GM23338 (cell line): Measurements from ENCODE around the gene RNF114. TPM values are rescaled to one million over a fixed set of nuclear protein-coding genes. Genes with fewer than 3 reads are reported as not detected.

Experiments used
- ATAC-seq: fragments of 200-7000 bp; cut with Tn5 transposase; 3 replicates; pipeline ENCODE4 v1.9.1; 2020
- DNase-seq: peaks from one replicate; pipeline ENCODE4 v3.0.0-alpha.2; 2015; ENCODE audit warnings: low spot score
- H2AFZ ChIP-seq: fragments of 200-600 bp; sonication (generic); 2 replicates; pipeline ENCODE4 v1.8.0; 2016; ENCODE audit warnings: antibody characterized with exemption, mild to moderate bottlenecking, moderate library complexity
- H3F3A ChIP-seq: fragments of 200-600 bp; sonication (generic); replicated peaks from 2 replicates; pipeline ENCODE4 v1.8.0; 2017; ENCODE audit warnings: antibody characterized with exemption, mixed run types, low read depth
- H3K27ac ChIP-seq: fragments of 200-600 bp; sonication (generic); 2 replicates; pipeline ENCODE4 v1.6.1; 2016; ENCODE audit warnings: low read depth
- H3K27me3 ChIP-seq: fragments of 200-600 bp; sonication (generic); 2 replicates; pipeline ENCODE4 v1.8.0; 2016; ENCODE audit warnings: mild to moderate bottlenecking, mixed run types, moderate library complexity; ENCODE audit not compliant: insufficient read depth
- H3K36me3 ChIP-seq: fragments of 200-600 bp; sonication (generic); 2 replicates; pipeline ENCODE4 v1.8.0; 2016; ENCODE audit warnings: mild to moderate bottlenecking; ENCODE audit not compliant: insufficient read depth
- H3K4me1 ChIP-seq: fragments of 200-600 bp; sonication (generic); 2 replicates; pipeline ENCODE4 v1.8.0; 2016; ENCODE audit warnings: mild to moderate bottlenecking, moderate library complexity; ENCODE audit not compliant: insufficient read depth
- H3K4me2 ChIP-seq: fragments of 200-600 bp; sonication (generic); 2 replicates; pipeline ENCODE4 v1.7.1; 2017; ENCODE audit warnings: mixed run types
- H3K4me3 ChIP-seq: fragments of 200-600 bp; sonication (generic); 2 replicates; pipeline ENCODE4 v1.6.1; 2016; ENCODE audit warnings: mixed run types
- H3K79me2 ChIP-seq: fragments of 200-600 bp; sonication (generic); replicated peaks from 2 replicates; pipeline ENCODE4 v1.8.0; 2017; ENCODE audit warnings: mild to moderate bottlenecking; ENCODE audit not compliant: insufficient read depth
- H3K9me2 ChIP-seq: fragments of 200-600 bp; sonication (generic); 2 replicates; pipeline ENCODE4 v1.8.0; 2017; ENCODE audit not compliant: insufficient read depth
- H4K20me1 ChIP-seq: fragments of 200-600 bp; sonication (generic); replicated peaks from 2 replicates; pipeline ENCODE4 v1.8.0; 2017; ENCODE audit warnings: mild to moderate bottlenecking; ENCODE audit not compliant: insufficient read depth
- H3K27ac Mint-ChIP-seq: 2 replicates; pipeline ENCODE4 v1.8.0; 2020; ENCODE audit warnings: inconsistent platforms, mild to moderate bottlenecking, moderate library complexity, mixed read lengths
- H3K27me3 Mint-ChIP-seq: 3 replicates; pipeline ENCODE4 v1.8.0; 2022; ENCODE audit warnings: low read depth, mild to moderate bottlenecking, moderate library complexity, mixed read lengths, inconsistent platforms; ENCODE audit not compliant: insufficient read depth, poor library complexity
- H3K36me3 Mint-ChIP-seq: 3 replicates; pipeline ENCODE4 v1.8.0; 2021; ENCODE audit warnings: low read depth, mild to moderate bottlenecking, inconsistent platforms, moderate library complexity, mixed read lengths
- H3K4me1 Mint-ChIP-seq: 3 replicates; pipeline ENCODE4 v1.8.0; 2020; ENCODE audit warnings: mild to moderate bottlenecking, inconsistent platforms, mixed read lengths
- H3K4me3 Mint-ChIP-seq: 3 replicates; pipeline ENCODE4 v1.8.0; 2021; ENCODE audit warnings: moderate library complexity, mild to moderate bottlenecking, inconsistent platforms, mixed read lengths
- H3K9me3 Mint-ChIP-seq: 3 replicates; pipeline ENCODE4 v1.8.0; 2020; ENCODE audit warnings: moderate library complexity, mild to moderate bottlenecking, inconsistent platforms, mixed read lengths
- EZH2phosphoT487 ChIP-seq: fragments of 200-600 bp; sonication (generic); IDR thresholded peaks from one replicate; pipeline ENCODE4 v1.8.1; 2018; ENCODE audit warnings: antibody characterized with exemption; ENCODE audit not compliant: unreplicated experiment
- JUNB ChIP-seq: IDR thresholded peaks from one replicate; pipeline ENCODE4 v1.6.1; 2016; ENCODE audit warnings: antibody characterized with exemption; ENCODE audit not compliant: unreplicated experiment
- POLR2AphosphoS5 ChIP-seq: IDR thresholded peaks from 2 replicates; pipeline ENCODE4 v1.6.1; 2016; ENCODE audit warnings: antibody characterized with exemption, low read depth
- polyA plus RNA-seq: library from polyadenylated mRNA; unstranded; fragments of >200 nt; fragmentation: Nextera tagmentation; extraction: Ambion mirVana; gene quantifications from 2 replicates; pipeline ENCODE4 v1.2.1, GENCODE V29; 2016
- total RNA-seq: library from RNA; depleted of rRNA; stranded (reverse); fragments of >200 nt; shearing (Covaris generic); gene quantifications from 2 replicates; pipeline ENCODE4 v1.2.3, GENCODE V29; 2014
- TF ChIP-seq, protein P1 (sequence below), 2 experiments: fragments of 200-600 bp in 1 of 2; sonication (generic) in 1 of 2; conservative IDR thresholded peaks; 2 replicates each; pipeline versions ENCODE4 v1.5.1 to v1.6.1; 2016 to 2017; ENCODE audit warnings: antibody characterized with exemption in 2 of 2, low read depth in 2 of 2, mild to moderate bottlenecking in 2 of 2, moderate library complexity in 1 of 2
- TF ChIP-seq, protein P2 (sequence below): IDR thresholded peaks from one replicate; pipeline ENCODE4 v1.6.1; 2018; ENCODE audit warnings: antibody characterized with exemption; ENCODE audit not compliant: unreplicated experiment
- TF ChIP-seq, protein P3 (sequence below): IDR thresholded peaks from 2 replicates; pipeline ENCODE4 v1.6.1; 2016; ENCODE audit warnings: antibody characterized with exemption
- TF ChIP-seq, protein P4 (sequence below): fragments of 250-450 bp; sonication (Bioruptor Pico); IDR thresholded peaks from 2 replicates; pipeline ENCODE4 v1.5.0; 2020; ENCODE audit warnings: mild to moderate bottlenecking, moderate library complexity

RNF114 gene
- total and polyA plus RNA-seq, 2 experiments from 2014 or later, result 155 to 279 TPM

DNA sequence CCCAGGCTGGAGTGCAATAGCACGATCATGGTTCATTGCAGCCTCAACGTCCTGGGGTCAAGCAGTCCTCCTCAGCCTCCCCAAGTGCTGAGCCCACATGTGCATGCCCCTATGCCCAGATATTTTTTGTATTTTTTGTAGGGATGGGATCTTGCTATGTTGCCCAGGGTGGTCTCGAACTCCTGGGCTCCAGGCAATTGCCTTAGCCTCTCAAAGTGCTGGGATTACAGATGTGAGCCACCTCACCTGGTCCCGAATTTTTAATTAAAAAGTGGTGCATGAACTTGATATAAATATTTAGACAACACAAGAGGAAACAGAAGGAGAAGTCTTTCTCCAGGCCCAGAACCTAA, 7.1 kb upstream of the RNF114 start (continued):
- TF ChIP-seq, protein P1, sequence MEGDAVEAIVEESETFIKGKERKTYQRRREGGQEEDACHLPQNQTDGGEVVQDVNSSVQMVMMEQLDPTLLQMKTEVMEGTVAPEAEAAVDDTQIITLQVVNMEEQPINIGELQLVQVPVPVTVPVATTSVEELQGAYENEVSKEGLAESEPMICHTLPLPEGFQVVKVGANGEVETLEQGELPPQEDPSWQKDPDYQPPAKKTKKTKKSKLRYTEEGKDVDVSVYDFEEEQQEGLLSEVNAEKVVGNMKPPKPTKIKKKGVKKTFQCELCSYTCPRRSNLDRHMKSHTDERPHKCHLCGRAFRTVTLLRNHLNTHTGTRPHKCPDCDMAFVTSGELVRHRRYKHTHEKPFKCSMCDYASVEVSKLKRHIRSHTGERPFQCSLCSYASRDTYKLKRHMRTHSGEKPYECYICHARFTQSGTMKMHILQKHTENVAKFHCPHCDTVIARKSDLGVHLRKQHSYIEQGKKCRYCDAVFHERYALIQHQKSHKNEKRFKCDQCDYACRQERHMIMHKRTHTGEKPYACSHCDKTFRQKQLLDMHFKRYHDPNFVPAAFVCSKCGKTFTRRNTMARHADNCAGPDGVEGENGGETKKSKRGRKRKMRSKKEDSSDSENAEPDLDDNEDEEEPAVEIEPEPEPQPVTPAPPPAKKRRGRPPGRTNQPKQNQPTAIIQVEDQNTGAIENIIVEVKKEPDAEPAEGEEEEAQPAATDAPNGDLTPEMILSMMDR (conservative IDR thresholded peaks at IDR 0.05; ENCODE audit: low read depth in 2 of 2), result no peak
- TF ChIP-seq EZH2phosphoT487 (no peak), POLR2AphosphoS5 (no peak)
- TF ChIP-seq, protein P2, sequence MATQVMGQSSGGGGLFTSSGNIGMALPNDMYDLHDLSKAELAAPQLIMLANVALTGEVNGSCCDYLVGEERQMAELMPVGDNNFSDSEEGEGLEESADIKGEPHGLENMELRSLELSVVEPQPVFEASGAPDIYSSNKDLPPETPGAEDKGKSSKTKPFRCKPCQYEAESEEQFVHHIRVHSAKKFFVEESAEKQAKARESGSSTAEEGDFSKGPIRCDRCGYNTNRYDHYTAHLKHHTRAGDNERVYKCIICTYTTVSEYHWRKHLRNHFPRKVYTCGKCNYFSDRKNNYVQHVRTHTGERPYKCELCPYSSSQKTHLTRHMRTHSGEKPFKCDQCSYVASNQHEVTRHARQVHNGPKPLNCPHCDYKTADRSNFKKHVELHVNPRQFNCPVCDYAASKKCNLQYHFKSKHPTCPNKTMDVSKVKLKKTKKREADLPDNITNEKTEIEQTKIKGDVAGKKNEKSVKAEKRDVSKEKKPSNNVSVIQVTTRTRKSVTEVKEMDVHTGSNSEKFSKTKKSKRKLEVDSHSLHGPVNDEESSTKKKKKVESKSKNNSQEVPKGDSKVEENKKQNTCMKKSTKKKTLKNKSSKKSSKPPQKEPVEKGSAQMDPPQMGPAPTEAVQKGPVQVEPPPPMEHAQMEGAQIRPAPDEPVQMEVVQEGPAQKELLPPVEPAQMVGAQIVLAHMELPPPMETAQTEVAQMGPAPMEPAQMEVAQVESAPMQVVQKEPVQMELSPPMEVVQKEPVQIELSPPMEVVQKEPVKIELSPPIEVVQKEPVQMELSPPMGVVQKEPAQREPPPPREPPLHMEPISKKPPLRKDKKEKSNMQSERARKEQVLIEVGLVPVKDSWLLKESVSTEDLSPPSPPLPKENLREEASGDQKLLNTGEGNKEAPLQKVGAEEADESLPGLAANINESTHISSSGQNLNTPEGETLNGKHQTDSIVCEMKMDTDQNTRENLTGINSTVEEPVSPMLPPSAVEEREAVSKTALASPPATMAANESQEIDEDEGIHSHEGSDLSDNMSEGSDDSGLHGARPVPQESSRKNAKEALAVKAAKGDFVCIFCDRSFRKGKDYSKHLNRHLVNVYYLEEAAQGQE, result no peak
- TF ChIP-seq, protein P3, sequence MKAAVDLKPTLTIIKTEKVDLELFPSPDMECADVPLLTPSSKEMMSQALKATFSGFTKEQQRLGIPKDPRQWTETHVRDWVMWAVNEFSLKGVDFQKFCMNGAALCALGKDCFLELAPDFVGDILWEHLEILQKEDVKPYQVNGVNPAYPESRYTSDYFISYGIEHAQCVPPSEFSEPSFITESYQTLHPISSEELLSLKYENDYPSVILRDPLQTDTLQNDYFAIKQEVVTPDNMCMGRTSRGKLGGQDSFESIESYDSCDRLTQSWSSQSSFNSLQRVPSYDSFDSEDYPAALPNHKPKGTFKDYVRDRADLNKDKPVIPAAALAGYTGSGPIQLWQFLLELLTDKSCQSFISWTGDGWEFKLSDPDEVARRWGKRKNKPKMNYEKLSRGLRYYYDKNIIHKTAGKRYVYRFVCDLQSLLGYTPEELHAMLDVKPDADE, result no peak

DNA sequence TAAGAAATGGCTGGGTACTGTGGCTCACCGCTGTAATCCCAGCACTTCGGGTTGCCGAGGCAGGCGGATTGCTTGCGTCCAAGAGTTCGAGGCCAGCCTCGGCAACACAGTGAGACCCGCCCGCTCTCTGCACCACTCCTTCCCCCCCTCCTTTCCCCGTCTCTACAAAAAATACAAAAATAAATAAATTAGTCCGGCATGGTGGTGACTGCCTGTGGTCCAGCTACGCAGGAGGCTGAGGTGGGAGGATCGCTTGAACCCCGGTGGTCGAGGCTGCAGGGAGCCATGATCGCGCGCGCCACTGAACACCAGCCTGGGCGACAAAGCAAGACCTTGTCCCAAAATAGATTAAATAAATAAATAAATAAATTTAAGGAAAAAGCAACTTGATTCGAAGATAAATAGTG, 448 bp upstream of the RNF114 start:
- Mint-ChIP-seq H3K27ac (no peak overlapping the region), H3K4me1 (peaks cover 22% of the 10 kb centered on the region), H3K27me3 (peaks cover 2% of the 10 kb centered on the region), H3K36me3 (peaks cover 17% of the 10 kb centered on the region), H3K9me3 (no peaks in the 10 kb centered on the region), H3K4me3 (peak overlapping the region; percentile 95; the same call in 2 of the 3 replicates)
- Histone ChIP-seq H3K27ac (no peak overlapping the region), H3K27me3 (no peaks in the 10 kb centered on the region), H4K20me1 (peaks cover 21% of the 10 kb centered on the region), H3K4me2 (no peak overlapping the region), H2AFZ (peak overlapping the region; percentile 87), H3K4me3 (no peak overlapping the region), H3K79me2 (peaks cover 45% of the 10 kb centered on the region), H3F3A (no peaks in the 10 kb centered on the region), H3K9me2 (no peaks in the 10 kb centered on the region), H3K4me1 (peaks cover 14% of the 10 kb centered on the region), H3K36me3 (0 out of 2 replicates have a peak, but pooled peaks cover 9% of the 10 kb centered on the region)
- DNase-seq (no peak), ATAC-seq (no peak)
- TF ChIP-seq, protein P1 (conservative IDR thresholded peaks at IDR 0.05; ENCODE audit: low read depth in 2 of 2), result no peak
- TF ChIP-seq, protein P3, result no peak
- TF ChIP-seq POLR2AphosphoS5 (no peak), JUNB (no peak)
- TF ChIP-seq, protein P4, sequence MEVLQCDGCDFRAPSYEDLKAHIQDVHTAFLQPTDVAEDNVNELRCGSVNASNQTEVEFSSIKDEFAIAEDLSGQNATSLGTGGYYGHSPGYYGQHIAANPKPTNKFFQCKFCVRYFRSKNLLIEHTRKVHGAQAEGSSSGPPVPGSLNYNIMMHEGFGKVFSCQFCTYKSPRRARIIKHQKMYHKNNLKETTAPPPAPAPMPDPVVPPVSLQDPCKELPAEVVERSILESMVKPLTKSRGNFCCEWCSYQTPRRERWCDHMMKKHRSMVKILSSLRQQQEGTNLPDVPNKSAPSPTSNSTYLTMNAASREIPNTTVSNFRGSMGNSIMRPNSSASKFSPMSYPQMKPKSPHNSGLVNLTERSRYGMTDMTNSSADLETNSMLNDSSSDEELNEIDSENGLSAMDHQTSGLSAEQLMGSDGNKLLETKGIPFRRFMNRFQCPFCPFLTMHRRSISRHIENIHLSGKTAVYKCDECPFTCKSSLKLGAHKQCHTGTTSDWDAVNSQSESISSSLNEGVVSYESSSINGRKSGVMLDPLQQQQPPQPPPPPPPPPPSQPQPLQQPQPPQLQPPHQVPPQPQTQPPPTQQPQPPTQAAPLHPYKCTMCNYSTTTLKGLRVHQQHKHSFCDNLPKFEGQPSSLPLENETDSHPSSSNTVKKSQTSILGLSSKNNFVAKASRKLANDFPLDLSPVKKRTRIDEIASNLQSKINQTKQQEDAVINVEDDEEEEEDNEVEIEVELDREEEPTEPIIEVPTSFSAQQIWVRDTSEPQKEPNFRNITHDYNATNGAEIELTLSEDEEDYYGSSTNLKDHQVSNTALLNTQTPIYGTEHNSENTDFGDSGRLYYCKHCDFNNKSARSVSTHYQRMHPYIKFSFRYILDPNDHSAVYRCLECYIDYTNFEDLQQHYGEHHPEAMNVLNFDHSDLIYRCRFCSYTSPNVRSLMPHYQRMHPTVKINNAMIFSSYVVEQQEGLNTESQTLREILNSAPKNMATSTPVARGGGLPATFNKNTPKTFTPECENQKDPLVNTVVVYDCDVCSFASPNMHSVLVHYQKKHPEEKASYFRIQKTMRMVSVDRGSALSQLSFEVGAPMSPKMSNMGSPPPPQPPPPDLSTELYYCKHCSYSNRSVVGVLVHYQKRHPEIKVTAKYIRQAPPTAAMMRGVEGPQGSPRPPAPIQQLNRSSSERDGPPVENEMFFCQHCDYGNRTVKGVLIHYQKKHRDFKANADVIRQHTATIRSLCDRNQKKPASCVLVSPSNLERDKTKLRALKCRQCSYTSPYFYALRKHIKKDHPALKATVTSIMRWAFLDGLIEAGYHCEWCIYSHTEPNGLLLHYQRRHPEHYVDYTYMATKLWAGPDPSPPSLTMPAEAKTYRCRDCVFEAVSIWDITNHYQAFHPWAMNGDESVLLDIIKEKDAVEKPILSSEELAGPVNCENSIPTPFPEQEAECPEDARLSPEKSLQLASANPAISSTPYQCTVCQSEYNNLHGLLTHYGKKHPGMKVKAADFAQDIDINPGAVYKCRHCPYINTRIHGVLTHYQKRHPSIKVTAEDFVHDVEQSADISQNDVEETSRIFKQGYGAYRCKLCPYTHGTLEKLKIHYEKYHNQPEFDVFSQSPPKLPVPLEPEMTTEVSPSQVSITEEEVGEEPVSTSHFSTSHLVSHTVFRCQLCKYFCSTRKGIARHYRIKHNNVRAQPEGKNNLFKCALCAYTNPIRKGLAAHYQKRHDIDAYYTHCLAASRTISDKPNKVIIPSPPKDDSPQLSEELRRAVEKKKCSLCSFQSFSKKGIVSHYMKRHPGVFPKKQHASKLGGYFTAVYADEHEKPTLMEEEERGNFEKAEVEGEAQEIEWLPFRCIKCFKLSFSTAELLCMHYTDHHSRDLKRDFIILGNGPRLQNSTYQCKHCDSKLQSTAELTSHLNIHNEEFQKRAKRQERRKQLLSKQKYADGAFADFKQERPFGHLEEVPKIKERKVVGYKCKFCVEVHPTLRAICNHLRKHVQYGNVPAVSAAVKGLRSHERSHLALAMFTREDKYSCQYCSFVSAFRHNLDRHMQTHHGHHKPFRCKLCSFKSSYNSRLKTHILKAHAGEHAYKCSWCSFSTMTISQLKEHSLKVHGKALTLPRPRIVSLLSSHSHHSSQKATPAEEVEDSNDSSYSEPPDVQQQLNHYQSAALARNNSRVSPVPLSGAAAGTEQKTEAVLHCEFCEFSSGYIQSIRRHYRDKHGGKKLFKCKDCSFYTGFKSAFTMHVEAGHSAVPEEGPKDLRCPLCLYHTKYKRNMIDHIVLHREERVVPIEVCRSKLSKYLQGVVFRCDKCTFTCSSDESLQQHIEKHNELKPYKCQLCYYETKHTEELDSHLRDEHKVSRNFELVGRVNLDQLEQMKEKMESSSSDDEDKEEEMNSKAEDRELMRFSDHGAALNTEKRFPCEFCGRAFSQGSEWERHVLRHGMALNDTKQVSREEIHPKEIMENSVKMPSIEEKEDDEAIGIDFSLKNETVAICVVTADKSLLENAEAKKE (CRISPR knock-in tag), result no peak
